GM21381 (cell line): ENCODE measurements around the gene CEACAM16.

ENCODE experiments used
- ATAC-seq: cut with Tn5 transposase; IDR thresholded peaks from one replicate; pipeline ENCODE4 v1.9.1; 2021; ENCODE audit warnings: mild to moderate bottlenecking, moderate library complexity; ENCODE audit not compliant: unreplicated experiment

Gene CEACAM16

DNA sequence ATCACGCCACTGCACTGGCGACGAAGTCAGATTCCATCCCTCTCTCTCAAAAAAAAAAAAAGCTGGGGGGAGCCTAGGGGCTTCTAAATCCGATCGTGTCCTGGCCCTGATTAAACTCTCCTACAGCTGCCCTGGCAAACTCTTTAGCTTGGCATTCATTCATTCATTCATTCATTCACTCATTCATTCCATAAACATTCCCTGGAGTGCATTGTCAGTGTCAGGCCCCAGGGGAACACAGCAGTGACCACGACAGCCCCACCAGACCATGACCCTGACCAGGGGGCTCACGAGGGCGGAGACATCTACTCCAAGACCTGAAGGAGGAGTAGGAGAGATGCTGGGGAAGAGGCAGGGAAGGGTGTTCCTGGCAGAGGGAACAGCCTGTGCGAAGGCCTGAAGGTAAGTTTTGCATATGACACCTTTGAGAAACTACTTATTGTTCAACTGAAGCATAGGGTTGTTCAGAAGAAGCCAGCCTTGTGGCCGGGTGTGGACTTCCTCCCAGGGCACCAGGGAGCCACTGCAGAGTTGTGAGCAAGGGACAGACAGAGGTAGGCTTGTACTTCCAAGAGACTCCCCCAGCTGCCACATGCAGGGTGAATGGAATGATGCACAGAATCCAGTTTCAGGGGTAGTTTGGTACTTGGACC lies 24.5 kb downstream of the CEACAM16 start:
- ATAC-seq: no peak

DNA sequence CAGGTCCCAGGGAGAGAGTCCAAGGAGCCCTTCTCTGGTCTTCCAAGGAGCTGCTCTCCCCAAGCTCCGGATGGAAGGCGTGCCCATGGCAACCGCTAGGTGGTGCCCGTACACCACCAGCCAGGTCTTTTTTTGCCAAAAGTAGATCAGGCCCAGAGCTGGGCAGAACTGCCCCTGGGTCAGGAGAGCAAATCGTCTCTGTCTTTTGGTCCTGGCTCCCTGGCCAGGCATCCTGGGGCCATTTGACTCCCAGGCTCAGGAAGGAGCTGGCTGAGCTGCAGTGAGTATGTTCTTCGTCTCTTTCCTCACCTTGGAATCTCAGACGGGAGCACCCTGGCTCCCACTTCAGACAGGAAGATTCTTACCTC lies 25.0 kb downstream of the CEACAM16 start:
- ATAC-seq: no peak

DNA sequence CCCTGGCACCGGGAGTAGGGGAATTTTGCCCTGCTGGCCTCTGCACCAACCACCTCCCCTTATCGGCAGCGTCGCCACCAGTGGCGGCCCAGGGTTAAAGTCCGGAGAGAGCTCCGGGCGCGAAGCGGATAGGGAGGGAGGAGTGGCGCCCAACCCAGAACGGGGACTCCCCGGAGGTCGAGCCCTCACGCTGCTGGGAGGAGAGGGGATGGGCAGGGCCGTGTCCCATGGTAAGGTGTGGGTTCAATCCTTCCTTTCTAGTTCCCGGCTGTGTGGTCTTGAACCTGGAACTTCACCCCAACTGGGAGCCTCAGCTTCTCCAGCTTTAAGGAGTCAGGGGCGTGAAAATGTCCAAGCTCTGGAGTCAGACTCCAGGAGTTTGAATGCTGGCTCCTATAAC lies 26.3 kb downstream of the CEACAM16 start:
- ATAC-seq: no peak

DNA sequence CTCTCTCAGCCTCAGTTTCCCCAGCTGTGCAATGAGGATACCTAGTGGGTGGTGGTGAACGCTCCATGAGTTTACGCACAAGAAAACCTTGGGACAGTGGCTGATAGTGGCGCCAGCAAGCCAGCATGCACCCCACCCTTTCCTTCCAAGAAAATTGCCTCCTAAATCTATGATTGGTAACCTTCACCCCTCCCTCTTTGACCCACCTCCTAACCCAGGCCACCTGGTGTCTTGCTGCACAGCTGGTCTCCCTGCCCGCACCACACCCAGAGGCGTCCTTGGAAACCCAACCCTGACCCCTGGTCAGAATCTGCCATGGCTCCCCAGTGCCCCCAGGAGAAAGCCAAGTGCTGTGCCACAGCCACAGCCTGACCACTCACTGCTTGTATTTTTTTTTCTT lies 26.7 kb downstream of the CEACAM16 start:
- no peak for ATAC-seq

DNA sequence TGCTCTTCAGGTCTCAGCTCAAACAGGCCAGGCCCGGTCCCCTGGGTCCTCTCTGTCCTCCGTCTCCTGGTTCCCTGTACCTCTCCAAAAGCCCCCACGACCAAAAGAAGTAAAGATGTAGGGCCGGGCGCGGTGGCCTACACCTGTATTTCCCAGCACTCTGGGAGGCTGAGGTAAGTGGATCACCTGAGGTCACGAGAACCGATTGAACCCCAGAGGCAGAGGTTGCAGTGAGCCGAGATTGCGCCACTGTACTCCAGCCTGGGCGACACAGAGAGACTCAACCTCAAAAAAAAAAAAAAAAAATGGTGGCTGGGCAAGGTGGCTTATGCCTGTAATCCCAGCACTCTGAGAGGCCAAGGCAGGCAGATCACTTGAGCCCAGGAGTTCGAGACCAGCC lies 27.5 kb downstream of the CEACAM16 start:
- no peak for ATAC-seq

DNA sequence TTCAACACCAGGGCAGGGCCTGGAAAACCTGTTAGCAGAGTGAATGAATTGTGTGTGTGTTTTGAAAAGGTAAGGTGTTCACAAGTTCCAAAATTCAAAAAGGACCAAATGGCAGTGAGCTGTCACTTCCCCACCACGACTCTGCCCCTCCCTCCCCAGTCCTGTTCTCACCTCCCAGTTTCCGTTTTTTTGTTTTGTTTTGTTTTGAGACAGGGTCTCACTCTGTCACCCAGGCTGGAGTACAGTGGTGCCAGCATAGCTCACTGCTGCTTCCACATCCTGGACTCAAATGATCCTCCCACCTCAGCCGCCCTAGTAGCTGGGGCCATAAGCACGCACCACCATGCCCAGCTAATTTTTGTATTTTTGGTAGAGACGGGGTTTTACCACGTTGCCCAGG lies 29.2 kb downstream of the CEACAM16 start:
- ATAC-seq: no peak

DNA sequence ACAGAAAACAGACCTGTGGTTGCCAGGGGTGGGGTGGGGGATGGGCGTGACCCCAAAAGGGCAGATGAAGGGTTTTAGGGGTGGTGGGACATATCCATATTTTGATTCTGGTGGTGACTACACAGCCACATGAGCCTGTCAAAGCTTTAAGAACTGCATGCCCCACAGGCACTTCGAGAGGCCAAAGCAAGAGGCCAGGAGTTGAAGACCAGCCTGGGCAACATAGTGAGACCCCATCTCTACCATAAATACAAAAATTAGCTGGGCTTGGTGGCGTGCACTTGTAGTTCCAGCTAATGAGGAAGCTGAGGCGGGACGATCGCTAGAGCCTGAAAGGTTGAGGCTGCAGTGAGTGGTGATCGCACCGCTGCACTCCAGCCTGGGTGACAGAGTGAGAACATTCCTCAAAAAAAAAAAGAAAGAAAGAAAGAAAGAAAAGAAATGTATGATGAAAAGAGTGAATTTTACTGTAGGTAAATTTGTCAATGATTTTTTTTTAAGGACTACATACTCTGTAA lies 30.6 kb downstream of the CEACAM16 start:
- ATAC-seq: no peak

DNA sequence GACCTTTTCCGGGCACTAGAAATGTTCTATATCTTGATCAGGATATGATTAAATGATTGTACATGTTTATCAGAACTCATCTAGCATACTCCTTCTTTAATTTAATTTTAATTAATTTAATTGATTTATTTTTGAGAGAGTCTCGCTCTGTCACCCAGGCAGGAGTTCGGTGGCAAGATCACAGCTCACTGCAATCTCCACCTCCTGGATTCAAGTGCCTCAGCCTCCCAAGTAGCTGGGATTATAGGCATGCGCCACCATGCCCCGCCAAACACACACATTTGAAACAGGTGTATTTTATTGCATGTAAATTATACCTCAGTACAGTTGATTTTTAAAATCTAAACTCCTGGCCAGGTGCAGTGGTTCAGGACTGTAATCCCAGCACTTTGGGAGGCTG lies 32.1 kb downstream of the CEACAM16 start:
- ATAC-seq: no peak

DNA sequence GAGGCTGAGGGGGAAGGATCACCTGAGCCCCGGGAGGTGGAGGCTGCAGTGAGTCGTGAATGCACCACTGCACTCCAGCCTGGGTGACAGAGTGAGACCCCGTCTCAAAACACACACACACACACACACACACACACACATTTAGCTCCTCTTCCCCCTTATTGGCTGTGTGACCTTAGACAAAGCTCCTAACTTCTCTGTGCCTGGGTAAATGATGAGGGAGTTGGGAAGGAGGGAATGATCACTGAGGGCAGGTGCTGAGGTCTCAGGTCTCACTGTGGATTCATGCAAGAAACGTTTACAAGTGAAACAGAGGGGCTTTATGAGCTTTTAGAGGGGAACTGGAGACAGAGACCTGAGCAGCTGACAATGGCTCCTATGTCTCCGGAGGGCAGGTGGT lies 32.7 kb downstream of the CEACAM16 start:
- no peak for ATAC-seq

DNA sequence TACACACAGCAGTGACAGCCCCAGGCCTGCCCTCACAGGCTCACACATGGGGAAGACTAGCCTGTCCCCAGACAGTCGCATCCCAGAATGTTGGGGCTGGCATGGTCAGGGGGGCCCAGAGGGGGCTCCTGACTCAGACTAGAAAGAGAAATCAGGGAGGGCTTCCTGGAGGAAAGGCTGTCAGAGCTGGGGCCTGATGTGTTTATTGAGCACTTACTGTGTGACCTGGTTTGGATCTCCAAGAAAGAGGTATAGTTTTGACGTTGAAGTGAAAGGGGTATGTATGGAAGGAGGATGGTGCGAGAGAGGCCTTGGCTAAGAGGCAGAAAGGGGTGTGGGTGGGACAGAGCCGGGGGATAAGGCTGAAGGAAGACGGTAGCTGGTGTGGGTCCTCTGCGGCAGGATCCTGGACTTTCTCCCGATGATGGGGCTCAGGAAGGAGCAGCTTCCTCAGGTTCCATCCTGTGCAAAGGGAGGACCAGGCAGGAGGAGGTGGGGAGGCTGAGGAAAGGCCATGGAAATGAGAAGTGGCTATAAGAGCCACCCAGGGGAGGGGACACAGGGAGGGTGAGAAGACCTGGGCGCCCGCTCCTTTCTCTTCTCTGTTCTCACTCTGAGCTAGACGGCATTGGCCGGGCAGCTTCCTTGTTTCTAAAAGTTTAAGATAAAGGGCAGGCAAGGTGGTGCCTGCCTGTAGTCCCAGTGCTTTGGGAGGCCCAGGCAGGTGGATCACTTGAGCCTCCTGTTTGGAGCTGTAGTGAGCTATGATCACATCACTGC lies 33.5 kb downstream of the CEACAM16 start:
- no peak for ATAC-seq

DNA sequence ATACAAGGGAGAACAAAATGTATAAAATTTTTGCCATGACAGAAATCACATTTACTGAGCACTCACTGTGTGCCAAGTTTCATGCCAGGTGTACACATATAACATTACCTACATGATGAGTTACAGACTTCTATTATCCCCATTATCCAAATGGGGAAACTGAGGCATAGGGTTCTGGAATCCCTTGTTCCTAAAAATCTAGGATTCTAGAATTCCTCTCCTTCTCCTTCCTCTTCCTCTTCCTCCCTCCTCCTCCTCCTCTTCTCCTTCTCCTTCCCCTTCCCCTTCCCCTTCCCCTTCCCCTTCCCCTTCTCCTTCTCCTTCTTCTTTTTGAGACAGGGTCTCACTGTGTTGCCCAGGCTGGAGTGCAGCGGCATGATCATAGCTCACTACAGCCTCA lies 35.4 kb downstream of the CEACAM16 start:
- ATAC-seq: no peak

DNA sequence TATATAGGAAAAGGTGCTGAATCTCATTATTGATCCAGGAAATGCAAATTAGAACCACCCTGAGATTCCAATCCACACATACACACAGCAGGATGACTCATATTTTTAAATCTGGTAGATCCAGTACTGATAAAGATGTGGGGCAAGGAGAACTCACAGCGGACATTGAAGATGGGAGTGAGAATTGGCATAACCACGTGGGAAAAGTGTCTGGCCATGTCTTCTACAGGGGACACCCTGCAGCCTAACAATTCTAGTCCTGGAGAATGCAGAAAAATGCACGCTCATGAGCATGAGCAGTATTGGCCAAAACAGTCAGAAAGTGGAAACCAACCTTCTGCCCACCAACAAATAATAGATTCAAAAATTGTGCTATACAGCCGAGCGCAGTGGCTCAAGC lies 36.1 kb downstream of the CEACAM16 start:
- no peak for ATAC-seq

DNA sequence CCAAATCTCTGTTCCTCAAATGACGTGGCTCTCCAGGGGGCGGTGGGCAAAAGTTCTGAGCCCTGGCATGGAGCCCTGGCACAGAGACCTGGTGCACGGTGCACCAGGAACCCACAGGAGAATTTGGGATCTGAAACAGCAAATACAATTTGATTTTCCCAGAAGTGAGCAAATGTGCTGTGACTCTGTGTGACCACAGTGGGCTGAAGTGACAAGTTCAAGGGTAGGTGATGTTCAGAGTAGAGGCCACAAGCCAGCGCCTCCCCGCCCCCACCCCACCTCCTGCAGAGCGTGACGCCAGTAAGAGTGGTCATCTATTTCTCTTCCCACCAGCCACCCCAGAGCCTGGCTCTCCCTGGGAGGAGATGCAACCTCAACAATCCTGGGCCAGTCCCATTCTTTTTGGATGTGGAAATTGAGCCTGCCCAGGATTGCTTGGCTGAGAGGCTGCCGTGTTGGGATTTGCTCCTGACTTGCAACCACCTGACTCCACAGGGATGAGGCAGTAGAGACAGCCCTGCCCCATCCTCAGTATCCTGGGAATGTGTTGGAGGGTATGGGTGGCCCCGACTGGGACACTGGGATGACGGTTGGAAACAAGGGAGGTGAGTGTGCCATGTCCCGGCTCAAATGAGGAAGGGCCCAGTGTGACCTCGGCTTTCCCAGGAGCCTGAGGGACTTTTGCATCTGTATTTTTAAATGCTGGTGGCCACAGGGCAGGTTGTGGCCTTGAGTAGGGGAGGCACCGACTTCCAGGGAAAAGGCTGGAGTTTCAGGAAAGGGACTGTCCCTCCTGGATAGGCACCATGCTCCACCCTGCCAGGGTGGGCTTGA lies 38.5 kb downstream of the CEACAM16 start:
- ATAC-seq: no peak

DNA sequence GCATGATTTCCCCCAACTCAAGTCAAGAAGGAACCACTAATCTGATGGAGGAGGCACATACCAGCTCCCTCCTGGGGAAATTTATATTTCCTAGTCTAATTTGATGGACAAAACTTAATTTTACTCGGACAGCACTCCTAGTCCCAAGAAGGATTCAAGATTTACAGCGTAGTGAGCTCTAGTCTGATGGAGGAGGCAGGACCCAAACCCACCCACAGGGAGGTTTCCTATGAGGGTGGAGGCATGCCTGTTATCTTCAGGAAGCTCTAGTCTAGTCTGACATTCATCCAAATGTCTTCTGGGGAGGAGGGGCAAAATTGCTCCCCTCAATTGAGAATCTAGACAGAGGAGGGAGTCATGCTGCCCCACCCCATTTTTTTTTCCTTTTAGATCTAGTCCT lies 39.2 kb downstream of the CEACAM16 start:
- ATAC-seq: no peak

DNA sequence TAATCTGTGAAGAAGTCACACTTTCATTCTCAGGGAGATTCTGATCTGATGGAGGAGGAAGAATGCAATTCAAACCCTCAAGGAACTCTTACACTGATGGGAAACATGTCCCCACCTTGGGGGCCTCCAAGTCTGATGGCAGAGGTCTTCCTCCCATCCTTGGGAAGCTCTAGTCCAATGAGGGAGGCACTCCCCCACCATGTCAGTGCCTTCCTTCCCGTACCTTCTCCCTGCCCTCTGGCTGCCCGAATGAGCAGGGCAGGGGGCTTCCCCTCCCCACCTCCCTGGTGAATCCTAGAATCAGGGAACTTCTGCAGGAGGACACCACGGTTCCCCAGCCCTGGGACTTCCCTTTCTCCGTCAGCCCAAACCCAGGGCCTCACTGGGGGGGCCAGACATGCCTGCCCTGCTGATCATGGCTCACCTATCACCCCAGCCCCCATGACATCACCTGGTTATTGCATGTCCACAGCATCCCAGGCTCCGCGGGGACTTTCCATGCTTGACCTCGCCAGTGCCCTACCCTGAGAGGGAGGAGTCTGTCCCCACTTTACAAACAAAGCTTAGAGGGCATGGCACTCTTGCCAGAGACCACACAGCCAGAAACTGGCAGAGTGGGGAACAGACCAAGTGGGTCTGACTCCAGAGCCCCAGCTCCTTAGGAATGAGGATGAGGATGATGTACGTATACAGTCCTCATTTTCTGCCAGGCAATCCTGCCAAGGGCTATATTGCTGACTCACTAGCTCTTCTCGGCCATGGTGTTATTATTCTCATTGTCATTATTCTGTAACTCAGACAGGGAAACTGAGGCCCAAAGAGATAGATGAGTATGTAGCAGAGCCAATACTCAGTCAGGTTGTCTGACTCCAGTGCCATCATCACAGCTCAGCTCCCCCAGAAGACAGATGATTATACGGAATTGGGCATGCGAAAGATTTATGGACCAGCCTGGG lies 39.9 kb downstream of the CEACAM16 start:
- no peak for ATAC-seq

DNA sequence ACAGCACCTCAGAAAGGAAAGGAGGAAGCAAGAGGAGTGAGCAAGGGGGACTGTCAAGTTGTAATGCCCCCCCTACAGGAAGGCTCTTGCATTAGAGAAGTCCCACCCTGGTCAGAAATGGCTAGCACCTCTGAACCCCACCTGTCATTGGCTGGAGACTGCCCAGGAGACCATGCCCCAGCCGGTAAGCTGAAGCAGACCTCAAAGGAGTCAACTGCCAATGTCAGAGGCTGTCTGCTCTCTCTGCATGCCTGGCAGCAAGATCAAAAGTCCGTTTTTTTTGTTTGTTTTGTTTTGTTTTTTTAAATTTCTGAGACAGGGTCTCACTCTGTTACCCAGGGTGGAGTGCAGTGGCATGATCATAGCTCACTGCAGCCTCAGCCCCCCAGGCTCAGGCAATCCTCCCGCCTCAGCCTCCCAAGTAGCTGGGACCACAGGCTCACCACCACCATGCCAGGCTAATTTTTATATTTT lies 41.4 kb downstream of the CEACAM16 start:
- ATAC-seq: no peak

DNA sequence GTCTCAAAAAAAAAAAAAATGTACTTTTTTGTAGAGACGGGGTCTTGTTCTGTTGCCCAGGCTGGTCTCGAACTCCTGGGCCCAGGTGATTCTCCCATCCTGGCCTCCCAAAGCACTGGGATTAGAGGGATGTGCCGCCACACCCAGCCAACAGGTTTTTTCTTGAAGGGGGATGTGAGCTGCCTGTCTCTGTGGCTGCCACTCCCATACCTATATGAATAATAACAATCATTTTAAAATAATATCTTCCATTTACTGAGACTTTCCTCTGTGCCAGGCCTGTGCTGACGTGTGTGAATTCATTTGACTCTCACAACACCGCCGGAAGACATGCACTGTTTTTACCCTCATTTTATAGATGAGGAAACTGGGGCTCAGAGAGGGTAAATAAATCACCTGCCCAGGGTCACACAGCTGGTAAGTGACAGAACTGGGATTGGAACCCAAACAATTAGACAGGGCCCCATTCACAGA lies 42.3 kb downstream of the CEACAM16 start:
- no peak for ATAC-seq

DNA sequence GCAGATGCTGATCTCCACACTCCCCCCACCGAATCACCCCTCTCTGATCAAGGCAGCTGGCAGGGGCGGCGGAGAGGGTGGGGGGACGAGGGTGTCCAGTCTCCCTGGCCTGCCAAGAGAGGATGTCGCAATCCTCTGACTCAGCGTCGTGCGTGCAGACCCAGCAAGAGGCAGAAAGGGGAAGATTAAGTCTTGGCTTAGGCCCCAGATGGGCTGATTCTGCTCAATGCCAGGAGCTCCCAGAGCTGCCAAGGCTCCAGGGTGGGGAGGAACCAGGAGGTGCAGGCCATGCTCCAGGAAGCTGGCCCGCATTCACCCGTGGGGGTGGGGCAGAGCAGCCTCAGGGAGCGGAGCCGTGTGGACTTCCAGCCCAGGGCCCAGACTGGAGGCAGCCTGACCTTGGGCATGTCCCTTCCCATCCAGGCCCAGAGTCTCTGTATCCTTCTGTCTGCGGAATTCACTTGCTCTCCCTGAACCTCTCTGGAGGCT lies 42.9 kb downstream of the CEACAM16 start:
- ATAC-seq: no peak

DNA sequence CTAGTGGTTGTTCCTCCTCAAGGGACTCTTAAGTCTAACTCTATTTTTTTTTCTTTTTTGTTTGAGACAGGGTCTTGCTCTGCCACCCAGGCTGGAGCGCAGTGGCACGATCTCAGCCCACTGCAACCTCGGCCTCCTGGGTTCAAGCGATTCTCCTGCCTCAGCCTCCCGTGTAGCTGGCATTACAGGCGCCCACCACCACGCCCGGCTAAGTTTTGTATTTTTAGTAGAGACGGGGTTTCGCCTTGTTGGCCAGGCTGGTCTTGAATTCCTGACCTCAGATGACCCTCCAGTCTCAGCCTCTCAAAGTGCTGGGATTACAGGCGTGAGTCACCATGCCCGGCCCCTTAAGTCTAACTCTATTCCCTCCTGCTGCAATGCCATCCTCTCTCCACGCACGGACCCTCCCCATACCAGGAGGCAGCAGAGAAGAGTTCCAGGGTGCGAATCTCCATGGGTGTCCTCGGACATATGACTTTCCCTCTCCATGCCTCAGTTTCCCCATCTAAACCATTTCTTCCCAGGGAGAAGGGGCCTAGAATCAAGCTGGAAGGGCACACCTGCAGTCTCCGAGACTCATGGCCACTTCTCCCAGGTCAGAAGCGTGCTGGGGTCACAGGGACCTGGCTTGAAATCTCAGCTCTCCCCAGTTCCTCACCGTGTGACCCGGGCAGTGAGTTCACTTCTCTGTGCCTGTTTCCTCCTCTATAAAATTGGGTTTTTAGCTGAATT lies 43.5 kb downstream of the CEACAM16 start:
- ATAC-seq: no peak
